ENCODE data around the gene KIF16B. TPM values are rescaled to one million over a fixed set of nuclear protein-coding genes. Genes with fewer than 3 reads are reported as not detected.

The KIF16B gene
- total and polyA plus RNA-seq, 7 donors = 18.9 to 49.7 (median 22.4) TPM

DNA sequence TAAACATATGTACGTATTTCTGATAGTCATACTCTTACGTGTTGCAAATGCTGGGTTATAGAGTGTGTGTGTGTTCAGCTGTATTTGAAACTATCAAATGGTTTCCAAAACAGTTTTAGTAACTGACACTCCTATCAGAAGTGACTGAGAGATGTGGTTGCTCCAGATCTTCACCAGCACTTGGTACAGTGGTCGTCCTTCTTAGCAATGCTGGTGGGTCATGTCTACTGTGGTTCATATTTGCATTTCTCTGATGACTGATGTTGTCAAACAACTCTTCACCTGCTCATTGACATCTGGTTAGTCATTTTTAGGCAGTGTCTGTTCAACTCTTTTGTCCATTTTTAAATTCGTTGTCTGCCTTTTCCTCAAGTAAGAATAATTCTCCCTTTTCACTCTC, 259.3 kb downstream of the KIF16B start:
- Histone ChIP-seq H3K4me3 (no peak overlapping the region), H3K27me3 (no peaks in the 10 kb centered on the region), H3K27ac (no peak overlapping the region), H3K36me3 (peaks cover 0 to 32% (median 0%) of the 10 kb centered on the region in 4 donors), H3K4me1 (peaks cover 0 to 4% (median under 1%) of the 10 kb centered on the region in 4 donors), H3K9me3 (no peaks in the 10 kb centered on the region)
- DNase-seq = no peak
- intact Hi-C loops (cut with DNase I) = no loop called here
- no peak for TF ChIP-seq POLR2AphosphoS5 (IDR thresholded peaks at IDR 0.05)
- TF ChIP-seq, protein P1, sequence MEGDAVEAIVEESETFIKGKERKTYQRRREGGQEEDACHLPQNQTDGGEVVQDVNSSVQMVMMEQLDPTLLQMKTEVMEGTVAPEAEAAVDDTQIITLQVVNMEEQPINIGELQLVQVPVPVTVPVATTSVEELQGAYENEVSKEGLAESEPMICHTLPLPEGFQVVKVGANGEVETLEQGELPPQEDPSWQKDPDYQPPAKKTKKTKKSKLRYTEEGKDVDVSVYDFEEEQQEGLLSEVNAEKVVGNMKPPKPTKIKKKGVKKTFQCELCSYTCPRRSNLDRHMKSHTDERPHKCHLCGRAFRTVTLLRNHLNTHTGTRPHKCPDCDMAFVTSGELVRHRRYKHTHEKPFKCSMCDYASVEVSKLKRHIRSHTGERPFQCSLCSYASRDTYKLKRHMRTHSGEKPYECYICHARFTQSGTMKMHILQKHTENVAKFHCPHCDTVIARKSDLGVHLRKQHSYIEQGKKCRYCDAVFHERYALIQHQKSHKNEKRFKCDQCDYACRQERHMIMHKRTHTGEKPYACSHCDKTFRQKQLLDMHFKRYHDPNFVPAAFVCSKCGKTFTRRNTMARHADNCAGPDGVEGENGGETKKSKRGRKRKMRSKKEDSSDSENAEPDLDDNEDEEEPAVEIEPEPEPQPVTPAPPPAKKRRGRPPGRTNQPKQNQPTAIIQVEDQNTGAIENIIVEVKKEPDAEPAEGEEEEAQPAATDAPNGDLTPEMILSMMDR (IDR thresholded peaks at IDR 0.05) = no peak
- no peak for TF ChIP-seq POLR2A (IDR thresholded peaks at IDR 0.05)
- no peak for TF ChIP-seq EP300 (IDR thresholded peaks at IDR 0.05)
- 69 to 79% methylated on average over 4 of the region's 4 CpGs for WGBS, 2 donors

DNA sequence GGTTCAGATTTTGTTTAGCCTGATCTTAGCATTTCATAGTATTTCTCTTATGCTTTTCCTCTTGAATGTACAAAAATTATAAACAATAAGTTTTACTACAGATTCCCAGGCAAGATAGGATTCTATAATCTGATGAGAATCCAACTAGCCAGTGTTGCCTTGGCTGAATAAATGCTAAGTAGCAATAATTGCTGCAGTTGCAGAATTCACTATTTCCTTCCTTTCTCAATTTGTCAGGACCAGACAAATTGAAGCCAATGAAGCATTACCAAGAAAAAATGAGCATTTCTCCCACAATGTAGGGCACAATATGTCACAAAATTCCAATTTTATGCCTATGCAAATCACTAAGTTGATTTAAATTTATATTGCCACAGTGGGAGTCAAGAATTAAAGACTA, 260.2 kb downstream of the KIF16B start:
- H3K9me3 ChIP-seq = no peaks in the 10 kb centered on the region
- DNase-seq = no peak
- intact Hi-C loops (cut with DNase I) = no loop called here
- no peak overlapping the region for H3K27ac ChIP-seq
- H3K4me1 ChIP-seq = peaks cover 0 to 6% (median 2%) of the 10 kb centered on the region in 4 donors
- no peak overlapping the region for H3K4me3 ChIP-seq
- TF ChIP-seq POLR2A (IDR thresholded peaks at IDR 0.05) (no peak), EP300 (IDR thresholded peaks at IDR 0.05) (no peak), POLR2AphosphoS5 (IDR thresholded peaks at IDR 0.05) (no peak)
- TF ChIP-seq, protein P1 (IDR thresholded peaks at IDR 0.05) = no peak
- H3K27me3 ChIP-seq = no peaks in the 10 kb centered on the region
- H3K36me3 ChIP-seq = peaks cover 0 to 32% (median 0%) of the 10 kb centered on the region in 4 donors

DNA sequence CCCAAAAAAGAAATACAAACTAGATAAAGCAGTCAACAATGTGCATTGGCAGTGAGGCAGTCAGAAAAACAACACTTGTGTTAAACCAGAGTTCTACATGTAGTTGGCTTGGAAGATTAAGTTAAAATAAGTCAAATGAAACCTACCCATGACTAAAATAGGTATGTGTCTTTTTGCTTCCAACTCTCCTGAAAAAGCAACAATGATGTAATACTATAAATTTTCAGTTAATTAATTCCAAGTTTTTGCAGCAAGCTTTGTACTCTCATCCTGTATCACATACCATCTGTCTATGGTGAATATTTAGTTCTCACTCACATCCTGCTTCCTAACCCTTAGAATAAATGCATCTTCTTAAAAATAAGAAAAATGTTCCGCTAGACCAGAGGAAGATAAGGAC, 261.5 kb downstream of the KIF16B start:
- Histone ChIP-seq H3K4me1 (peaks cover 0 to 6% (median 2%) of the 10 kb centered on the region in 4 donors), H3K36me3 (peaks cover 0 to 35% (median 0%) of the 10 kb centered on the region in 4 donors), H3K27ac (no peak overlapping the region), H3K9me3 (no peaks in the 10 kb centered on the region), H3K4me3 (no peak overlapping the region), H3K27me3 (no peaks in the 10 kb centered on the region)
- intact Hi-C loops (cut with DNase I) = no loop called here
- DNase-seq = no peak
- no peak for TF ChIP-seq POLR2A (IDR thresholded peaks at IDR 0.05)
- no peak for TF ChIP-seq POLR2AphosphoS5 (IDR thresholded peaks at IDR 0.05)
- TF ChIP-seq, protein P1 (IDR thresholded peaks at IDR 0.05) = no peak
- 98 to 99% methylated on average over 1 of the region's 1 CpG for WGBS, 2 donors

DNA sequence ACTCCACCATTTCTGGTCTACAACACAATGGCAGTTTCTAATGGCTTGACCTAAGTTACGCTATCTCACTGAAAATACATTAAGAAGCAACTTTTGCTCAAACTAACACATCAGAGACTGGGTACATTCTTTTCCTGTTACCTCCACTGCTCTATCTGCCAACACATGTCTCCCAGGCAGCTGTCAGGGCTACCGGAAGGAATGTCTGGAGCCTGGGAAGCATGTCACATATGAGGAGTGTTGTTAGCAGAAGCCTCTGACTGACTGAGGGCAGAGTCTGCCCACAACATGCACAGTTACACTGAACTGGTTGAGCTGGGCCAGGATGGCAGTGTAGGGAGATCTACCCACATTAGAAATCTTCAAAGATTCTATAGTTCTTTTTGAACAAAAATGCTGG, 264.5 kb downstream of the KIF16B start:
- peaks cover 0 to 4% (median 0%) of the 10 kb centered on the region in 4 donors for H3K9me3 ChIP-seq
- intact Hi-C loops (cut with DNase I) = no loop called here
- TF ChIP-seq, protein P1 (IDR thresholded peaks at IDR 0.05) = no peak
- no peak for TF ChIP-seq POLR2A (IDR thresholded peaks at IDR 0.05)
- WGBS, 2 donors = 94 to 98% methylated on average over 2 of the region's 2 CpGs
- no peaks in the 10 kb centered on the region for H3K27me3 ChIP-seq
- DNase-seq = no peak
- peaks cover 0 to 6% (median 2%) of the 10 kb centered on the region in 4 donors for H3K4me1 ChIP-seq
- peaks cover 0 to 30% (median 0%) of the 10 kb centered on the region in 4 donors for H3K36me3 ChIP-seq
- H3K4me3 ChIP-seq = no peak overlapping the region
- H3K27ac ChIP-seq = no peak overlapping the region

DNA sequence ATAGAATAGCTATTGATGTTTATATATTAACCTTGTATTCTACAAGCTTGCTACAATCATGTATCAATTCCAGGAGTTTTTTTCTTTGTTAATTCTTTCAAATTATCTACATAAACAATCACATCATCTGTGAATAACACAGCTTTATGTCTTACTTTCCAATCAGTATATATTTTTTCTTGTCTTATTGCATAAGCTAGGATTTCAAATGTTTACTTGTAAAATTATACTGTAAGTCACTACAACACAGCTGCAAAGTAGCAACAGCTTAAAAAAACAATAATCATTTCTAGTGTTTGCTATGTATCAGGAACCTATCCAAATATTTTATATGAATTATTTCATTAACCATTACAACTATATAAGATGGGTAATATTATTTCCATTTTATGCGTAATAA, 270.4 kb downstream of the KIF16B start:
- Histone ChIP-seq H3K27me3 (no peaks in the 10 kb centered on the region), H3K27ac (no peak overlapping the region), H3K4me3 (no peak overlapping the region), H3K36me3 (peaks cover 0 to 3% (median 0%) of the 10 kb centered on the region in 4 donors), H3K4me1 (no peaks in the 10 kb centered on the region), H3K9me3 (peaks cover 3 to 12% (median 6%) of the 10 kb centered on the region in 4 donors)
- intact Hi-C loops (cut with DNase I) = no loop called here
- WGBS, 2 donors = 0 to 55% methylated on average over 1 of the region's 1 CpG
- no peak for TF ChIP-seq EP300 (IDR thresholded peaks at IDR 0.05)
- no peak for TF ChIP-seq POLR2AphosphoS5 (IDR thresholded peaks at IDR 0.05)
- no peak for TF ChIP-seq POLR2A (IDR thresholded peaks at IDR 0.05)
- TF ChIP-seq, protein P1 (IDR thresholded peaks at IDR 0.05) = no peak
- no peak for DNase-seq

Data from sigmoid colon (tissue), 7 donors.